SK-N-SH (cell line): ENCODE data around the gene CBFA2T3.

Source experiments
- EZH2phosphoT487 ChIP-seq: fragments of 200-600 bp; sonication (generic); IDR thresholded peaks from 2 replicates; pipeline ENCODE4 v1.6.1; 2017; ENCODE audit warnings: low read depth, mixed run types, mild to moderate bottlenecking, antibody characterized with exemption, moderate library complexity, borderline replicate concordance
- GATA2 ChIP-seq: sonication (generic); formaldehyde crosslinking; IDR thresholded peaks from 2 replicates; pipeline ENCODE4 v1.5.0; 2020; ENCODE audit warnings: mild to moderate bottlenecking, missing genetic modification reagents
- NRF1 ChIP-seq: IDR thresholded peaks from 2 replicates; pipeline ENCODE4 v1.6.1; 2012; ENCODE audit warnings: low read depth, mild to moderate bottlenecking, low read length
- POLR2AphosphoS5 ChIP-seq: IDR thresholded peaks from 2 replicates; pipeline ENCODE4 v1.6.1; 2012; ENCODE audit warnings: low read depth, low read length
- TAF1 ChIP-seq: IDR thresholded peaks from 2 replicates; pipeline ENCODE4 v1.6.1; 2012; ENCODE audit warnings: low read depth, mild to moderate bottlenecking, low read length, moderate library complexity, borderline replicate concordance
- TEAD4 ChIP-seq: IDR thresholded peaks from 2 replicates; pipeline ENCODE4 v1.4.0; 2012; ENCODE audit warnings: mild to moderate bottlenecking, borderline replicate concordance; ENCODE audit not compliant: insufficient read depth
- YY1 ChIP-seq: IDR thresholded peaks from 2 replicates; pipeline ENCODE4 v1.4.0; 2012; ENCODE audit warnings: low read depth, mild to moderate bottlenecking
- TF ChIP-seq, protein P1 (sequence below): fragments of 200-600 bp; sonication (generic); IDR thresholded peaks from 2 replicates; pipeline ENCODE4 v1.6.1; 2017; ENCODE audit warnings: antibody characterized with exemption, mild to moderate bottlenecking, moderate library complexity
- TF ChIP-seq, protein P2 (sequence below): IDR thresholded peaks from 2 replicates; pipeline ENCODE4 v1.4.0; 2012; ENCODE audit warnings: low read depth, borderline replicate concordance
- TF ChIP-seq, protein P3 (sequence below): IDR thresholded peaks from 2 replicates; pipeline ENCODE4 v1.4.0; 2012; ENCODE audit warnings: low read depth

DNA sequence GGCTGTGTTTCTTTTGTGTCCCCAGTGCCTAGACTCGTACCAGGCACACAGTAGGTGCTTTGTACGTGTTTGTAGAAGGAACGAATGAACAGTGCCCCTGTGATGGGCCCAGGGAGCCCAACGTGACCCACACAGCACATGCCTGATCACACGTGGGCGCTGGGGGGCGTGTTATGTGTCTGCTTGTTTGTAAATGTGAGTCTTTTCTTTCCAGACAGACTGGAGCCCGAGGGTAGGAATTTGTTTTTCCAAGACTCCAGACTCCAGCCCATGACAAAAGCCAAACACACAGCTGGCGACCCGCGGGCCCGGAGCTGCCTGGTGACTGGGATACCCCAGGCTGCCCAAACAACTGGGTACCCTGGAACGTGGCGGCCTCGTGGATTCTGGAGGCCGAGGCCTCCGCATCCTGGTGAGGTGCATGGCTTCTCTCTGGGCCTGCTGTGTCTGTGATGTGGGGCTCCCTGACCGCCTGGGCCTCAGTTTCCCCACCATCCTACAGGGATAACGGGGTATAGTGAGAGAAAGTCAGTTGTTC lies 14.9 kb upstream of the CBFA2T3 start:
- TF ChIP-seq, protein P1, sequence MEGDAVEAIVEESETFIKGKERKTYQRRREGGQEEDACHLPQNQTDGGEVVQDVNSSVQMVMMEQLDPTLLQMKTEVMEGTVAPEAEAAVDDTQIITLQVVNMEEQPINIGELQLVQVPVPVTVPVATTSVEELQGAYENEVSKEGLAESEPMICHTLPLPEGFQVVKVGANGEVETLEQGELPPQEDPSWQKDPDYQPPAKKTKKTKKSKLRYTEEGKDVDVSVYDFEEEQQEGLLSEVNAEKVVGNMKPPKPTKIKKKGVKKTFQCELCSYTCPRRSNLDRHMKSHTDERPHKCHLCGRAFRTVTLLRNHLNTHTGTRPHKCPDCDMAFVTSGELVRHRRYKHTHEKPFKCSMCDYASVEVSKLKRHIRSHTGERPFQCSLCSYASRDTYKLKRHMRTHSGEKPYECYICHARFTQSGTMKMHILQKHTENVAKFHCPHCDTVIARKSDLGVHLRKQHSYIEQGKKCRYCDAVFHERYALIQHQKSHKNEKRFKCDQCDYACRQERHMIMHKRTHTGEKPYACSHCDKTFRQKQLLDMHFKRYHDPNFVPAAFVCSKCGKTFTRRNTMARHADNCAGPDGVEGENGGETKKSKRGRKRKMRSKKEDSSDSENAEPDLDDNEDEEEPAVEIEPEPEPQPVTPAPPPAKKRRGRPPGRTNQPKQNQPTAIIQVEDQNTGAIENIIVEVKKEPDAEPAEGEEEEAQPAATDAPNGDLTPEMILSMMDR: no peak
- TF ChIP-seq, protein P2, sequence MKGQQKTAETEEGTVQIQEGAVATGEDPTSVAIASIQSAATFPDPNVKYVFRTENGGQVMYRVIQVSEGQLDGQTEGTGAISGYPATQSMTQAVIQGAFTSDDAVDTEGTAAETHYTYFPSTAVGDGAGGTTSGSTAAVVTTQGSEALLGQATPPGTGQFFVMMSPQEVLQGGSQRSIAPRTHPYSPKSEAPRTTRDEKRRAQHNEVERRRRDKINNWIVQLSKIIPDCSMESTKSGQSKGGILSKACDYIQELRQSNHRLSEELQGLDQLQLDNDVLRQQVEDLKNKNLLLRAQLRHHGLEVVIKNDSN: no peak
- TF ChIP-seq EZH2phosphoT487: no peak
- TF ChIP-seq, protein P3, sequence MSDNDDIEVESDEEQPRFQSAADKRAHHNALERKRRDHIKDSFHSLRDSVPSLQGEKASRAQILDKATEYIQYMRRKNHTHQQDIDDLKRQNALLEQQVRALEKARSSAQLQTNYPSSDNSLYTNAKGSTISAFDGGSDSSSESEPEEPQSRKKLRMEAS: no peak
- TF ChIP-seq NRF1: no peak
- no peak for TF ChIP-seq POLR2AphosphoS5
- no peak for TF ChIP-seq GATA2
- TF ChIP-seq TEAD4: no peak
- TF ChIP-seq TAF1: no peak
- no peak for TF ChIP-seq YY1
